HEK293 (cell line): ENCODE results near the gene KLK11.

Source experiments
- CTCF ChIA-PET: fragments of 350-600 bp; formaldehyde crosslinking; extraction: SDS; loops from one replicate; lab custom pipeline; 2021; ENCODE audit warnings: antibody characterized with exemption; lab: Yijun Ruan, JAX
- POLR2A ChIA-PET: fragments of 300-600 bp; formaldehyde crosslinking; extraction: SDS; loops from one replicate; lab custom pipeline; 2020; ENCODE audit warnings: antibody characterized with exemption, inconsistent platforms; lab: Yijun Ruan, JAX
- H3K27ac ChIP-seq: fragments of 200-500 bp; sonication (Bioruptor generic); 2 replicates; pipeline ENCODE4 v1.5.1; 2014; ENCODE audit warnings: low read depth, low read length, control low read depth, inconsistent platforms; ENCODE audit errors: extremely low read depth
- H3K36me3 ChIP-seq, 2 experiments: fragments of 200-500 bp in 1 of 2; sonication (Bioruptor generic) in 1 of 2; 1 replicate in 1 of 2; 2 replicates in 1 of 2; pipeline ENCODE4 v1.5.1; 2014 to 2017; ENCODE audit warnings: inconsistent platforms in 2 of 2, low read length in 2 of 2; ENCODE audit not compliant: control insufficient read depth in 2 of 2, insufficient read depth in 1 of 2
- H3K4me1 ChIP-seq: fragments of 200-500 bp; sonication (Bioruptor generic); 2 replicates; pipeline ENCODE4 v1.5.1; 2014; ENCODE audit warnings: mild to moderate bottlenecking, low read length, inconsistent platforms; ENCODE audit not compliant: control insufficient read depth, insufficient read depth
- H3K4me3 ChIP-seq: 2 replicates; pipeline ENCODE4 v1.5.1; 2011; ENCODE audit warnings: low read depth, mild to moderate bottlenecking, control low read depth, low read length, moderate library complexity
- H3K9me3 ChIP-seq: fragments of 200-500 bp; sonication (Bioruptor generic); 2 replicates; pipeline ENCODE4 v1.5.1; 2014; ENCODE audit warnings: low read depth, low read length, inconsistent platforms; ENCODE audit not compliant: control insufficient read depth, insufficient read depth
- KLF17 ChIP-seq: fragments of 450-650 bp; formaldehyde crosslinking; IDR thresholded peaks from 2 replicates; pipeline ENCODE4 v1.5.1; 2016; ENCODE audit warnings: missing biosample characterization, missing genetic modification characterization
- SCRT2 ChIP-seq: fragments of 450-650 bp; formaldehyde crosslinking; IDR thresholded peaks from 2 replicates; pipeline ENCODE4 v1.5.1; 2016; ENCODE audit warnings: missing biosample characterization, missing genetic modification characterization
- SP2 ChIP-seq: fragments of 450-650 bp; formaldehyde crosslinking; IDR thresholded peaks from 2 replicates; pipeline ENCODE4 v1.5.1; 2016; ENCODE audit warnings: missing biosample characterization, missing genetic modification characterization
- TCF7L2 ChIP-seq: IDR thresholded peaks from 2 replicates; pipeline ENCODE4 v1.6.1; 2011; ENCODE audit warnings: low read depth, mild to moderate bottlenecking, inconsistent platforms, low read length, moderate library complexity, borderline replicate concordance
- ZBTB20 ChIP-seq: fragments of 450-650 bp; formaldehyde crosslinking; IDR thresholded peaks from 2 replicates; pipeline ENCODE4 v1.5.1; 2016; ENCODE audit warnings: missing biosample characterization, missing genetic modification characterization
- ZNF114 ChIP-seq: fragments of 450-650 bp; formaldehyde crosslinking; IDR thresholded peaks from 2 replicates; pipeline ENCODE4 v1.5.0; 2017; ENCODE audit warnings: missing biosample characterization, missing genetic modification characterization
- ZNF16 ChIP-seq: fragments of 450-650 bp; formaldehyde crosslinking; IDR thresholded peaks from 2 replicates; pipeline ENCODE4 v1.5.1; 2016; ENCODE audit warnings: low read depth, missing biosample characterization, missing genetic modification characterization
- ZNF266 ChIP-seq: fragments of 450-650 bp; formaldehyde crosslinking; IDR thresholded peaks from 2 replicates; pipeline ENCODE4 v1.5.1; 2016; ENCODE audit warnings: missing biosample characterization, missing genetic modification characterization, low read depth
- ZNF530 ChIP-seq: fragments of 450-650 bp; formaldehyde crosslinking; IDR thresholded peaks from 2 replicates; pipeline ENCODE4 v1.5.1; 2016; ENCODE audit warnings: low read depth, missing biosample characterization, missing genetic modification characterization
- ZNF548 ChIP-seq: fragments of 450-650 bp; formaldehyde crosslinking; IDR thresholded peaks from 2 replicates; pipeline ENCODE4 v1.5.1; 2016; ENCODE audit warnings: missing biosample characterization, missing genetic modification characterization
- ZNF596 ChIP-seq: fragments of 450-650 bp; IDR thresholded peaks from 2 replicates; pipeline ENCODE4 v1.5.0; 2018; ENCODE audit warnings: missing biosample characterization, mild to moderate bottlenecking, missing genetic modification characterization, moderate library complexity
- ZNF645 ChIP-seq: fragments of 450-650 bp; formaldehyde crosslinking; IDR thresholded peaks from 2 replicates; pipeline ENCODE4; 2016; ENCODE audit warnings: missing biosample characterization, missing genetic modification characterization
- ZNF677 ChIP-seq: fragments of 450-650 bp; IDR thresholded peaks from 2 replicates; pipeline ENCODE4 v1.5.0; 2018; ENCODE audit warnings: missing biosample characterization, mild to moderate bottlenecking, missing genetic modification characterization, moderate library complexity
- ZNF843 ChIP-seq: fragments of 450-650 bp; formaldehyde crosslinking; IDR thresholded peaks from 2 replicates; pipeline ENCODE4 v1.5.1; 2016; ENCODE audit warnings: missing biosample characterization, missing genetic modification characterization
- TF ChIP-seq, protein P1 (sequence below): fragments of 450-650 bp; formaldehyde crosslinking; IDR thresholded peaks from 2 replicates; pipeline ENCODE4 v1.5.1; 2016; ENCODE audit warnings: missing biosample characterization, missing genetic modification characterization
- TF ChIP-seq, protein P2 (sequence below): fragments of 450-650 bp; formaldehyde crosslinking; IDR thresholded peaks from 2 replicates; pipeline ENCODE4 v1.5.1; 2016; ENCODE audit warnings: missing biosample characterization, missing genetic modification characterization

KLK11 gene

GRCh38 chr19:51014242-51014641 is 12.2 kb downstream of the KLK11 start (continued):
- TF ChIP-seq ZNF677 (tag by site-specific recombination) (no peak), SCRT2 (no peak), ZNF548 (no peak)

DNA sequence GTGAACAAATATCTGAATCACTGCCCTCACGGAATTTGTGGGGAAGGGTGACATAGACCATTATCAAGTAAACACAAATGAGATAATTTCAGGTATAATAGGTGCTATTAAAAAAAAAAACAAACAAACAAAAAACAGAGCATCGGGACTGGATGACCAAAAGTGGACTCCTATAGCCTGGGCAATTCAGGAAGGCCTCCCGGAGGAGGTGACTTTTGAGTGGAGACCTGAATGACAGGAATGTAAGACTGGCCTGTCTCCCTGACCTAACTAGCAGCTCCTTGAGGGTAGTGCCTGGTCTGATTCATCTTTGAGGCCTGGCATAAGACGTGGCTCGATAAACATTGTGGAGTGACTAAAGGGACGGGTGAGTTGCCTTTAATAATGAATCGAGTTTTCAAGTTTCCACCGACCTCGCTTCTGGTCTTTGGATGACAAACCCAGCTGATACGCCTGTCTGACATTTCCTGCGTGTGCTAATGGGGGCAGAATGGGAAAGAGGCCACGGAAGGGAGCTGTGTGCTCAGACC is 13.7 kb downstream of the KLK11 start:
- ChIA-PET POLR2A (no interaction called here), CTCF (interaction anchor here (1.2 to 1.3 kb wide), 2 partner anchors 9 to 84 kb away, joined by 3 to 5 read pairs; no protein-coding TSS in a partner anchor)
- H3K9me3 ChIP-seq = no peaks in the 10 kb centered on the region
- H3K36me3 ChIP-seq = no peaks in the 10 kb centered on the region
- TF ChIP-seq ZNF266 (no peak), SP2 (no peak), ZNF645 (tag by site-specific recombination) (no peak), ZNF530 (tag by site-specific recombination) (no peak), ZBTB20 (tag by site-specific recombination) (no peak), TCF7L2 (no peak), KLF17 (tag by site-specific recombination) (no peak), ZNF596 (tag by site-specific recombination) (no peak), ZNF114 (tag by site-specific recombination) (no peak), ZNF16 (tag by site-specific recombination) (no peak), ZNF843 (no peak)
- TF ChIP-seq, protein P1, sequence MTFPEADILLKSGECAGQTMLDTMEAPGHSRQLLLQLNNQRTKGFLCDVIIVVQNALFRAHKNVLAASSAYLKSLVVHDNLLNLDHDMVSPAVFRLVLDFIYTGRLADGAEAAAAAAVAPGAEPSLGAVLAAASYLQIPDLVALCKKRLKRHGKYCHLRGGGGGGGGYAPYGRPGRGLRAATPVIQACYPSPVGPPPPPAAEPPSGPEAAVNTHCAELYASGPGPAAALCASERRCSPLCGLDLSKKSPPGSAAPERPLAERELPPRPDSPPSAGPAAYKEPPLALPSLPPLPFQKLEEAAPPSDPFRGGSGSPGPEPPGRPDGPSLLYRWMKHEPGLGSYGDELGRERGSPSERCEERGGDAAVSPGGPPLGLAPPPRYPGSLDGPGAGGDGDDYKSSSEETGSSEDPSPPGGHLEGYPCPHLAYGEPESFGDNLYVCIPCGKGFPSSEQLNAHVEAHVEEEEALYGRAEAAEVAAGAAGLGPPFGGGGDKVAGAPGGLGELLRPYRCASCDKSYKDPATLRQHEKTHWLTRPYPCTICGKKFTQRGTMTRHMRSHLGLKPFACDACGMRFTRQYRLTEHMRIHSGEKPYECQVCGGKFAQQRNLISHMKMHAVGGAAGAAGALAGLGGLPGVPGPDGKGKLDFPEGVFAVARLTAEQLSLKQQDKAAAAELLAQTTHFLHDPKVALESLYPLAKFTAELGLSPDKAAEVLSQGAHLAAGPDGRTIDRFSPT (tag by site-specific recombination) = no peak
- TF ChIP-seq, protein P2, sequence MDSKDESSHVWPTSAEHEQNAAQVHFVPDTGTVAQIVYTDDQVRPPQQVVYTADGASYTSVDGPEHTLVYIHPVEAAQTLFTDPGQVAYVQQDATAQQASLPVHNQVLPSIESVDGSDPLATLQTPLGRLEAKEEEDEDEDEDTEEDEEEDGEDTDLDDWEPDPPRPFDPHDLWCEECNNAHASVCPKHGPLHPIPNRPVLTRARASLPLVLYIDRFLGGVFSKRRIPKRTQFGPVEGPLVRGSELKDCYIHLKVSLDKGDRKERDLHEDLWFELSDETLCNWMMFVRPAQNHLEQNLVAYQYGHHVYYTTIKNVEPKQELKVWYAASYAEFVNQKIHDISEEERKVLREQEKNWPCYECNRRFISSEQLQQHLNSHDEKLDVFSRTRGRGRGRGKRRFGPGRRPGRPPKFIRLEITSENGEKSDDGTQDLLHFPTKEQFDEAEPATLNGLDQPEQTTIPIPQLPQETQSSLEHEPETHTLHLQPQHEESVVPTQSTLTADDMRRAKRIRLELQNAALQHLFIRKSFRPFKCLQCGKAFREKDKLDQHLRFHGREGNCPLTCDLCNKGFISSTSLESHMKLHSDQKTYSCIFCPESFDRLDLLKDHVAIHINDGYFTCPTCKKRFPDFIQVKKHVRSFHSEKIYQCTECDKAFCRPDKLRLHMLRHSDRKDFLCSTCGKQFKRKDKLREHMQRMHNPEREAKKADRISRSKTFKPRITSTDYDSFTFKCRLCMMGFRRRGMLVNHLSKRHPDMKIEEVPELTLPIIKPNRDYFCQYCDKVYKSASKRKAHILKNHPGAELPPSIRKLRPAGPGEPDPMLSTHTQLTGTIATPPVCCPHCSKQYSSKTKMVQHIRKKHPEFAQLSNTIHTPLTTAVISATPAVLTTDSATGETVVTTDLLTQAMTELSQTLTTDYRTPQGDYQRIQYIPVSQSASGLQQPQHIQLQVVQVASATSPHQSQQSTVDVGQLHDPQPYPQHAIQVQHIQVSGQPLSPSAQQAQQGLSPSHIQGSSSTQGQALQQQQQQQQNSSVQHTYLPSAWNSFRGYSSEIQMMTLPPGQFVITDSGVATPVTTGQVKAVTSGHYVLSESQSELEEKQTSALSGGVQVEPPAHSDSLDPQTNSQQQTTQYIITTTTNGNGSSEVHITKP (tag by site-specific recombination) = no peak
- no peak overlapping the region for H3K4me3 ChIP-seq
- no peak overlapping the region for H3K27ac ChIP-seq
- no peaks in the 10 kb centered on the region for H3K4me1 ChIP-seq
